NB4 (cell line): Measurements from ENCODE around the gene MS4A8.
"Not testable (repeated sequence)": the region's sequence is repeated elsewhere in the genome, so short reads cannot be mapped to it uniquely, and the experiment has no call there.

Experiments
- DNase-seq: peaks from one replicate; pipeline ENCODE4 v3.0.0; 2010; ENCODE audit warnings: low read depth
- H3K4me3 ChIP-seq: one replicate; pipeline ENCODE4 v1.5.1; 2011; ENCODE audit warnings: mild to moderate bottlenecking, low read depth, low read length, moderate library complexity
- CTCF ChIP-seq: IDR thresholded peaks from one replicate; pipeline ENCODE4 v1.5.1; 2012; ENCODE audit warnings: low read depth, low read length
- MAX ChIP-seq: IDR thresholded peaks from 2 replicates; pipeline ENCODE4 v1.6.1; 2011; ENCODE audit warnings: low read depth, low read length
- MYC ChIP-seq: IDR thresholded peaks from 2 replicates; pipeline ENCODE4 v1.6.1; 2011; ENCODE audit warnings: low read depth, low read length
- POLR2A ChIP-seq: IDR thresholded peaks from 2 replicates; pipeline ENCODE4 v1.6.1; 2011; ENCODE audit warnings: mild to moderate bottlenecking; ENCODE audit not compliant: insufficient read length; ENCODE audit errors: extremely low read depth

MS4A8 gene

GRCh38 chr11:60703374-60703773 is 4.0 kb downstream of the MS4A8 start:
- DNase-seq, result no peak
- TF ChIP-seq MAX (no peak), CTCF (no peak)

GRCh38 chr11:60705895-60706294 is 6.5 kb downstream of the MS4A8 start:
- no peak for TF ChIP-seq MYC
- no peak for TF ChIP-seq POLR2A
- TF ChIP-seq CTCF, result no peak
- TF ChIP-seq MAX, result no peak

More at GRCh38 chr11:60703374-60703773, 4.0 kb downstream of the MS4A8 start:
- no peak overlapping the region for H3K4me3 ChIP-seq

GRCh38 chr11:60706931-60707330 is 7.5 kb downstream of the MS4A8 start:
- no peak for TF ChIP-seq CTCF
- no peak for TF ChIP-seq POLR2A
- no peak for TF ChIP-seq MYC
- DNase-seq, result no peak
- H3K4me3 ChIP-seq, result no peak overlapping the region

More at GRCh38 chr11:60705895-60706294, 6.5 kb downstream of the MS4A8 start:
- H3K4me3 ChIP-seq, result no peak overlapping the region
- DNase-seq, result no peak

GRCh38 chr11:60710482-60710881 is 11.1 kb downstream of the MS4A8 start:
- no peak for DNase-seq
- H3K4me3 ChIP-seq, result no peak overlapping the region
- TF ChIP-seq CTCF (peak; percentile 6), POLR2A (no peak), MYC (no peak)

- no peak overlapping the region for H3K4me3 ChIP-seq
- no peak for TF ChIP-seq MYC
- no peak for TF ChIP-seq POLR2A
- no peak for TF ChIP-seq CTCF
- TF ChIP-seq MAX, result no peak
These were observed 11.9 kb downstream of the MS4A8 start for GRCh38 chr11:60711276-60711675.

GRCh38 chr11:60713423-60713822 is 14.0 kb downstream of the MS4A8 start:
- DNase-seq, result not testable (repeated sequence)

More at GRCh38 chr11:60711276-60711675, 11.9 kb downstream of the MS4A8 start:
- no peak for DNase-seq

GRCh38 chr11:60717956-60718355 is 18.5 kb downstream of the MS4A8 start:
- DNase-seq, result no peak
- no peak overlapping the region for H3K4me3 ChIP-seq
- TF ChIP-seq POLR2A, result no peak
- no peak for TF ChIP-seq MAX
- no peak for TF ChIP-seq CTCF
- no peak for TF ChIP-seq MYC

More at GRCh38 chr11:60713423-60713822, 14.0 kb downstream of the MS4A8 start:
- not testable (repeated sequence) for H3K4me3 ChIP-seq
